ENCODE measurements around the gene ZFHX2. TPM values are rescaled to one million over a fixed set of nuclear protein-coding genes. Genes with fewer than 3 reads are reported as not detected.

The ZFHX2 gene
- polyA plus RNA-seq, 1 donor from 2014 or later = 0.72 TPM

DNA sequence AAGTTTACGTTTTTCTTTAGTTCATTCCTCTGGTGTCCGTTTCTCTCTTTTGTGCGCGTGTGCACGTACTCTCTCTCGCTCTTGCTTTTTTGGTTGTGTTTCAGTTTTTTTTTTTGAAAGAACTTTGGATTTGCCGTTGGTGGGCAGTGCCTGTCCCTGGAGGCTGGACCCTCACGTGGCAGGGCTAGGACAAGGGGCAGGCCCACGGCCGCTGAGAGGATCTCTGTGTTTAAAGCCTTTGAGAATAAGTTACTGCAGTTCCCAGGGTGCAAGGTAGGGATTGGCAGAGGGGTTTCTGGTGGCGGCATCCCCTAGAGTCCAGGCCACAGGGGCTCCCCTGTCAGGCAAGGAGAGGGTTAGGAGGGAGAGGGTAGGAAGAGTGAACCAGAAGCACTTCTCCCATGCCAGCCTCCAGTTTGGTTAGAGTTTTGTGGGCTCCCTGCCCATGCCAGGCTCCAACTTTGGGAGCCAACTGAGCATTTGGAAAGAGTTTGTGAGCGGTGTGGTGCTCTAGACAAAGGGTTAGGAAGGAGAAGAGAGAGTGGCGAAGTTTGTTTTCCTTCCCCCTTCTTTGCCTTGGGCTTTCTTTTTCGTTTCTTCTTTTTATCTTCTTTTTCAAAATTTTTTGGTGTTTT lies 30.5 kb downstream of the ZFHX2 start:
- H3K27ac ChIP-seq (ENCODE audit: low read length) = no peak overlapping the region
- H4K20me1 ChIP-seq (ENCODE audit: insufficient read depth) = no peaks in the 10 kb centered on the region
- no peaks in the 10 kb centered on the region for H3K27me3 ChIP-seq (ENCODE audit: insufficient read depth, low read depth, low read length)
- no peak overlapping the region for H3K4me3 ChIP-seq (ENCODE audit: low read length)
- no peaks in the 10 kb centered on the region for H3K36me3 ChIP-seq (ENCODE audit: insufficient read depth, low read length)
- H3F3A ChIP-seq (ENCODE audit: insufficient read depth, low read length, poor library complexity, severe bottlenecking) = no peaks in the 10 kb centered on the region
- no peak overlapping the region for H3K9ac ChIP-seq (ENCODE audit: low read length)
- TF ChIP-seq TAF1 (IDR thresholded peaks at IDR 0.05; ENCODE audit: low read depth) (no peak), EP300 (conservative IDR thresholded peaks at IDR 0.05; ENCODE audit: poor library complexity, severe bottlenecking) (no peak), MXI1 (conservative IDR thresholded peaks at IDR 0.05; ENCODE audit: poor library complexity, severe bottlenecking) (no peak), EZH2 (IDR thresholded peaks at IDR 0.05; ENCODE audit: borderline replicate concordance, insufficient read depth, low read length, poor library complexity, severe bottlenecking) (no peak), SMC3 (conservative IDR thresholded peaks at IDR 0.05; ENCODE audit: poor library complexity) (no peak), POLR2AphosphoS5 (IDR thresholded peaks at IDR 0.05) (no peak), RAD21 (conservative IDR thresholded peaks at IDR 0.05) (no peak), REST (IDR thresholded peaks at IDR 0.05; ENCODE audit: borderline replicate concordance) (no peak)
- TF ChIP-seq, protein P1, sequence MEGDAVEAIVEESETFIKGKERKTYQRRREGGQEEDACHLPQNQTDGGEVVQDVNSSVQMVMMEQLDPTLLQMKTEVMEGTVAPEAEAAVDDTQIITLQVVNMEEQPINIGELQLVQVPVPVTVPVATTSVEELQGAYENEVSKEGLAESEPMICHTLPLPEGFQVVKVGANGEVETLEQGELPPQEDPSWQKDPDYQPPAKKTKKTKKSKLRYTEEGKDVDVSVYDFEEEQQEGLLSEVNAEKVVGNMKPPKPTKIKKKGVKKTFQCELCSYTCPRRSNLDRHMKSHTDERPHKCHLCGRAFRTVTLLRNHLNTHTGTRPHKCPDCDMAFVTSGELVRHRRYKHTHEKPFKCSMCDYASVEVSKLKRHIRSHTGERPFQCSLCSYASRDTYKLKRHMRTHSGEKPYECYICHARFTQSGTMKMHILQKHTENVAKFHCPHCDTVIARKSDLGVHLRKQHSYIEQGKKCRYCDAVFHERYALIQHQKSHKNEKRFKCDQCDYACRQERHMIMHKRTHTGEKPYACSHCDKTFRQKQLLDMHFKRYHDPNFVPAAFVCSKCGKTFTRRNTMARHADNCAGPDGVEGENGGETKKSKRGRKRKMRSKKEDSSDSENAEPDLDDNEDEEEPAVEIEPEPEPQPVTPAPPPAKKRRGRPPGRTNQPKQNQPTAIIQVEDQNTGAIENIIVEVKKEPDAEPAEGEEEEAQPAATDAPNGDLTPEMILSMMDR (IDR thresholded peaks at IDR 0.05; ENCODE audit: poor library complexity, severe bottlenecking) = no peak
- H2AFZ ChIP-seq (ENCODE audit: low read depth, low read length) = no peak overlapping the region
- no peaks in the 10 kb centered on the region for H3K9me2 ChIP-seq (ENCODE audit: insufficient read depth, low read length)
- no peaks in the 10 kb centered on the region for H3K9me3 ChIP-seq (ENCODE audit: low read length)
- H3K4me2 ChIP-seq (ENCODE audit: low read length) = no peak overlapping the region
- H3K79me2 ChIP-seq (replicated peaks; ENCODE audit: insufficient read depth, low read length) = no peaks in the 10 kb centered on the region

GRCh38 chr14:23518709-23519108 lies 32.9 kb downstream of the ZFHX2 start:
- H4K20me1 ChIP-seq (ENCODE audit: insufficient read depth) = no peaks in the 10 kb centered on the region
- no peaks in the 10 kb centered on the region for H3K9me2 ChIP-seq (ENCODE audit: insufficient read depth, low read length)
- H3K4me3 ChIP-seq (ENCODE audit: low read length) = no peak overlapping the region
- no peak overlapping the region for H3K9ac ChIP-seq (ENCODE audit: low read length)
- no peak for TF ChIP-seq RAD21 (conservative IDR thresholded peaks at IDR 0.05)
- TF ChIP-seq EP300 (conservative IDR thresholded peaks at IDR 0.05; ENCODE audit: poor library complexity, severe bottlenecking) = no peak
- TF ChIP-seq REST (IDR thresholded peaks at IDR 0.05; ENCODE audit: borderline replicate concordance) = no peak
- TF ChIP-seq SMC3 (conservative IDR thresholded peaks at IDR 0.05; ENCODE audit: poor library complexity) = no peak
- TF ChIP-seq, protein P1 (IDR thresholded peaks at IDR 0.05; ENCODE audit: poor library complexity, severe bottlenecking) = no peak
- TF ChIP-seq POLR2AphosphoS5 (IDR thresholded peaks at IDR 0.05) = no peak
- TF ChIP-seq MXI1 (conservative IDR thresholded peaks at IDR 0.05; ENCODE audit: poor library complexity, severe bottlenecking) = no peak
- no peak for TF ChIP-seq TAF1 (IDR thresholded peaks at IDR 0.05; ENCODE audit: low read depth)
- no peak for TF ChIP-seq EZH2 (IDR thresholded peaks at IDR 0.05; ENCODE audit: borderline replicate concordance, insufficient read depth, low read length, poor library complexity, severe bottlenecking)
- no peaks in the 10 kb centered on the region for H3K79me2 ChIP-seq (replicated peaks; ENCODE audit: insufficient read depth, low read length)
- H3K9me3 ChIP-seq (ENCODE audit: low read length) = no peaks in the 10 kb centered on the region
- H3K4me2 ChIP-seq (ENCODE audit: low read length) = no peak overlapping the region
- H3F3A ChIP-seq (ENCODE audit: insufficient read depth, low read length, poor library complexity, severe bottlenecking) = no peaks in the 10 kb centered on the region
- H3K36me3 ChIP-seq (ENCODE audit: insufficient read depth, low read length) = no peaks in the 10 kb centered on the region
- no peaks in the 10 kb centered on the region for H3K27me3 ChIP-seq (ENCODE audit: insufficient read depth, low read depth, low read length)
- no peak overlapping the region for H2AFZ ChIP-seq (ENCODE audit: low read depth, low read length)
- H3K27ac ChIP-seq (ENCODE audit: low read length) = no peak overlapping the region
